Measurements from ENCODE around the gene MSANTD3. TPM values are rescaled to one million over a fixed set of nuclear protein-coding genes. Genes with fewer than 3 reads are reported as not detected.

MSANTD3 gene
- total RNA-seq, 1 experiment from 2014 or later = 53.2 TPM

- no peak for DNase-seq
- no peaks in the 10 kb centered on the region for H3K9me2 ChIP-seq (ENCODE audit: insufficient read depth)
- ChIA-PET CTCF (interaction anchor here (0.7 kb wide), 1 partner anchor 112 kb away, joined by 7 read pairs; no protein-coding TSS in a partner anchor), POLR2A (ENCODE audit: unreplicated experiment) (no interaction called here)
- H3K36me3 ChIP-seq (ENCODE audit: low read depth) = no peaks in the 10 kb centered on the region
- BruUV-seq (replicated peaks) = no TSS peak
- H3K27ac ChIP-seq = no peak overlapping the region
- no peaks in the 10 kb centered on the region for H3K4me1 ChIP-seq (replicated peaks; ENCODE audit: insufficient read depth)
- H3K4me3 ChIP-seq = no peak overlapping the region
- no peaks in the 10 kb centered on the region for H3K9me3 ChIP-seq (ENCODE audit: insufficient read depth, low read depth)
- no peak for TF ChIP-seq EZH2 (IDR thresholded peaks at IDR 0.05; ENCODE audit: low read depth)
- TF ChIP-seq, protein P1, sequence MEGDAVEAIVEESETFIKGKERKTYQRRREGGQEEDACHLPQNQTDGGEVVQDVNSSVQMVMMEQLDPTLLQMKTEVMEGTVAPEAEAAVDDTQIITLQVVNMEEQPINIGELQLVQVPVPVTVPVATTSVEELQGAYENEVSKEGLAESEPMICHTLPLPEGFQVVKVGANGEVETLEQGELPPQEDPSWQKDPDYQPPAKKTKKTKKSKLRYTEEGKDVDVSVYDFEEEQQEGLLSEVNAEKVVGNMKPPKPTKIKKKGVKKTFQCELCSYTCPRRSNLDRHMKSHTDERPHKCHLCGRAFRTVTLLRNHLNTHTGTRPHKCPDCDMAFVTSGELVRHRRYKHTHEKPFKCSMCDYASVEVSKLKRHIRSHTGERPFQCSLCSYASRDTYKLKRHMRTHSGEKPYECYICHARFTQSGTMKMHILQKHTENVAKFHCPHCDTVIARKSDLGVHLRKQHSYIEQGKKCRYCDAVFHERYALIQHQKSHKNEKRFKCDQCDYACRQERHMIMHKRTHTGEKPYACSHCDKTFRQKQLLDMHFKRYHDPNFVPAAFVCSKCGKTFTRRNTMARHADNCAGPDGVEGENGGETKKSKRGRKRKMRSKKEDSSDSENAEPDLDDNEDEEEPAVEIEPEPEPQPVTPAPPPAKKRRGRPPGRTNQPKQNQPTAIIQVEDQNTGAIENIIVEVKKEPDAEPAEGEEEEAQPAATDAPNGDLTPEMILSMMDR (conservative IDR thresholded peaks at IDR 0.05) = no peak
- no peaks in the 10 kb centered on the region for H3K27me3 ChIP-seq (ENCODE audit: insufficient read depth, low read depth)
- no peak overlapping the region for H3K4me2 ChIP-seq
- intact Hi-C loops (cut with micrococcal nuclease; ENCODE audit: unreplicated experiment) = no loop called here
- H3K79me2 ChIP-seq (ENCODE audit: low read depth) = peaks cover 8% of the 10 kb centered on the region
- no peak overlapping the region for H2AFZ ChIP-seq
- no peaks in the 10 kb centered on the region for H4K20me1 ChIP-seq (ENCODE audit: insufficient read depth)
- H3F3A ChIP-seq (ENCODE audit: insufficient read depth, low read depth) = no peaks in the 10 kb centered on the region
These were observed 17.1 kb downstream of the MSANTD3 start for GRCh38 chr9:100443781-100444768.

DNA sequence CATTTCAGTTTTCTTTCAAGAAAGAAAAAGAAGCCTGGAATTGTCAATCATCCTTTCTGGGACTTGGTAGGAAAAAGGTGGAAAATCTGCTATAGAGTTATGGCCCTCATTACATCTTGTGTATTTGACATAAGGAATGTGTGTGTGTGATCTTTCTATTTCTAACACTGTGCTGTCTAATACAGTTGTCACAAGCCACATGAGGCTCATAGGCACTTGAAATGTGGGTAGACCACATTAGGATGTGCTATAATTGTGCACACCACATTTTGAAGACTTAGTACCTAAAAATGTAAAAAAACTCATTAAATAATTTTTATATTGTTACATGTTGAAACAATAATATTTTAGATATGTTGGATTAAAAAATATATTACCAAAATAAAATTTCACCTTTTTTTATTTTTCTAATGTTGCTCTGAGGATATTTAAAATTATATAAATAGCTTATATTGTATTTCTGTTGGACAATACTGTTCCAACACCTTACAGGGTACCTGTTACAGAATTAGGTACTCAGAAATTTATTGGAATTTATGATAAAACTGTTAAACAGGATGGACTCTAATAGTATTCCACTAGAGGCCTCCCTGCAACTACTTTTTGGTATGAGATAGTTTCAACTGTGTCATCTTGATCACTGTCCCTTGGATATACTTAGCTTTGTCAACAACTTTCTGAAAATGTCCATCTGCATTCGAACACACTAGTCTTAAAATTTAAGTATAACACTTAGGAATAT lies 18.4 kb downstream of the MSANTD3 start:
- H3K27me3 ChIP-seq (ENCODE audit: insufficient read depth, low read depth) = no peaks in the 10 kb centered on the region
- no peak overlapping the region for H3K4me2 ChIP-seq
- H2AFZ ChIP-seq = no peak overlapping the region
- ChIA-PET POLR2A (ENCODE audit: unreplicated experiment) (interaction anchor here (0.6 kb wide), 1 partner anchor 139 kb away, joined by 4 read pairs; no protein-coding TSS in a partner anchor), CTCF (no interaction called here)
- H3F3A ChIP-seq (ENCODE audit: insufficient read depth, low read depth) = no peaks in the 10 kb centered on the region
- no peak overlapping the region for H3K4me3 ChIP-seq
- H3K79me2 ChIP-seq (ENCODE audit: low read depth) = peaks cover under 1% of the 10 kb centered on the region; the same call in 1 of the 2 replicates
- no peak for TF ChIP-seq EZH2 (IDR thresholded peaks at IDR 0.05; ENCODE audit: low read depth)
- TF ChIP-seq, protein P1 (conservative IDR thresholded peaks at IDR 0.05) = no peak
- H3K9me2 ChIP-seq (ENCODE audit: insufficient read depth) = no peaks in the 10 kb centered on the region
- no peak overlapping the region for H3K27ac ChIP-seq
- BruUV-seq (replicated peaks) = no TSS peak
- no peaks in the 10 kb centered on the region for H3K4me1 ChIP-seq (replicated peaks; ENCODE audit: insufficient read depth)
- H3K36me3 ChIP-seq (ENCODE audit: low read depth) = no peaks in the 10 kb centered on the region
- no peak for DNase-seq
- intact Hi-C loops (cut with micrococcal nuclease; ENCODE audit: unreplicated experiment) = no loop called here
- no peaks in the 10 kb centered on the region for H3K9me3 ChIP-seq (ENCODE audit: insufficient read depth, low read depth)
- H4K20me1 ChIP-seq (ENCODE audit: insufficient read depth) = no peaks in the 10 kb centered on the region

GRCh38 chr9:100445903-100446549 lies 19.1 kb downstream of the MSANTD3 start:
- CTCF ChIA-PET = no interaction called here
- POLR2A ChIA-PET (ENCODE audit: unreplicated experiment) = no interaction called here
- Histone ChIP-seq H3K27ac (no peak overlapping the region), H4K20me1 (ENCODE audit: insufficient read depth) (no peaks in the 10 kb centered on the region), H3F3A (ENCODE audit: insufficient read depth, low read depth) (no peaks in the 10 kb centered on the region), H3K9me3 (ENCODE audit: insufficient read depth, low read depth) (no peaks in the 10 kb centered on the region), H3K4me2 (no peak overlapping the region), H3K4me1 (replicated peaks; ENCODE audit: insufficient read depth) (no peaks in the 10 kb centered on the region), H3K27me3 (ENCODE audit: insufficient read depth, low read depth) (no peaks in the 10 kb centered on the region), H3K4me3 (no peak overlapping the region), H3K79me2 (ENCODE audit: low read depth) (no peaks in the 10 kb centered on the region), H3K9me2 (ENCODE audit: insufficient read depth) (no peaks in the 10 kb centered on the region), H3K36me3 (ENCODE audit: low read depth) (no peaks in the 10 kb centered on the region), H2AFZ (no peak overlapping the region)
- TF ChIP-seq, protein P1 (conservative IDR thresholded peaks at IDR 0.05) = no peak
- TF ChIP-seq EZH2 (IDR thresholded peaks at IDR 0.05; ENCODE audit: low read depth) = no peak
- intact Hi-C loops (cut with micrococcal nuclease; ENCODE audit: unreplicated experiment) = no loop called here
- DNase-seq = no peak
- BruUV-seq (replicated peaks) = no TSS peak

Measured in PC-9 (cell line).